Retinal pigment epithelial cell (primary cell): ENCODE data around the gene L3HYPDH.
A peak's percentile ranks its signal among the peaks of the same experiment; 100 is the strongest.

ENCODE experiments used
- DNase-seq: peaks from one replicate; pipeline ENCODE4 v3.0.0-alpha.2; 2010; ENCODE audit warnings: low read depth
- H3K4me3 ChIP-seq: 2 replicates; pipeline ENCODE4 v1.5.1; 2011; ENCODE audit warnings: mild to moderate bottlenecking, low read length, control low read depth, moderate library complexity
- CTCF ChIP-seq: conservative IDR thresholded peaks from 2 replicates; pipeline ENCODE4 v1.5.1; 2011; ENCODE audit warnings: low read depth, low read length, control low read depth, inconsistent platforms

Gene L3HYPDH

GRCh38 chr14:59483819-59484638 is at the start of gene L3HYPDH, which contains the start of gene JKAMP:
TSS of gene L3HYPDH (minus strand) at chr14:59484408. CDS start at chr14:59484316, 92 bp downstream.
TSS of gene JKAMP (plus strand) at chr14:59484517. CDS start at chr14:59484590, 73 bp downstream.
- H3K4me3 ChIP-seq, result peak within 1 kb of the TSS; percentile 92
- peak; percentile 87 for DNase-seq
- TF ChIP-seq CTCF, result peak; percentile 60

- no peak overlapping the region for H3K4me3 ChIP-seq
- no peak for DNase-seq
- no peak for TF ChIP-seq CTCF
Measured at GRCh38 chr14:59532419-59532818, 48.2 kb upstream of the L3HYPDH start.

GRCh38 chr14:59530349-59530748 is 46.1 kb upstream of the L3HYPDH start:
- no peak overlapping the region for H3K4me3 ChIP-seq
- DNase-seq, result no peak
- TF ChIP-seq CTCF, result no peak

GRCh38 chr14:59529189-59529588 is 45.0 kb upstream of the L3HYPDH start:
- TF ChIP-seq CTCF, result no peak
- no peak for DNase-seq
- no peak overlapping the region for H3K4me3 ChIP-seq

- no peak overlapping the region for H3K4me3 ChIP-seq
- DNase-seq, result no peak
- TF ChIP-seq CTCF, result no peak
Measured at GRCh38 chr14:59520224-59520623, 36.0 kb upstream of the L3HYPDH start.

- peak; percentile 88 for TF ChIP-seq CTCF
- H3K4me3 ChIP-seq, result no peak overlapping the region
- no peak for DNase-seq
Measured at GRCh38 chr14:59511916-59512575, 27.8 kb upstream of the L3HYPDH start.
